Heart right ventricle (tissue), 16 donors: Measurements from ENCODE around the gene ALOX5AP. TPM values are rescaled to one million over a fixed set of nuclear protein-coding genes. Genes with fewer than 3 reads are reported as not detected.

Source experiments
- ATAC-seq, 8 donors: fragments of 200-7000 bp; cut with Tn5 transposase; one replicate each; pipeline ENCODE4 v1.9.1; 2020; ENCODE audit warnings: mild to moderate bottlenecking in 8 of 8, moderate library complexity in 8 of 8, moderate number of reproducible peaks in 1 of 8
- DNase-seq, 2 donors: peaks; one replicate each; pipeline ENCODE4 v3.0.0-alpha.2; 2020
- H3K27ac ChIP-seq, 10 donors: fragments of 200-600 bp; sonication (generic) in 2 of 10; one replicate each; pipeline versions ENCODE4 v1.5.0 to v1.8.0; 2020 to 2022; ENCODE audit warnings: mild to moderate bottlenecking in 3 of 10
- H3K27me3 ChIP-seq, 7 donors: fragments of 200-600 bp; one replicate each; pipeline ENCODE4 v1.8.0; 2021 to 2022; ENCODE audit warnings: mild to moderate bottlenecking in 2 of 7
- H3K36me3 ChIP-seq, 9 donors: fragments of 200-600 bp; sonication (generic) in 1 of 9; one replicate each; pipeline versions ENCODE4 v1.5.0 to v1.8.0; 2020 to 2022; ENCODE audit warnings: mild to moderate bottlenecking in 2 of 9
- H3K4me1 ChIP-seq, 9 donors: fragments of 200-600 bp; sonication (generic) in 1 of 9; one replicate each; pipeline versions ENCODE4 v1.5.0 to v1.8.0; 2020 to 2022; ENCODE audit warnings: mild to moderate bottlenecking in 4 of 9
- H3K4me3 ChIP-seq, 10 donors: fragments of 200-600 bp; sonication (generic) in 2 of 10; one replicate each; pipeline versions ENCODE4 v1.5.0 to v1.8.0; 2020 to 2022; ENCODE audit warnings: mild to moderate bottlenecking in 7 of 10, moderate library complexity in 2 of 10
- H3K9me3 ChIP-seq, 11 donors: fragments of 200-600 bp in 10 of 11; sonication (generic) in 2 of 11; one replicate each; pipeline versions ENCODE4 v1.5.0 to v1.8.0; 2013 to 2022; ENCODE audit warnings: mild to moderate bottlenecking in 2 of 11, control low read depth in 1 of 11, moderate library complexity in 1 of 11
- CTCF ChIP-seq, 9 donors: fragments of 200-600 bp; sonication (generic) in 2 of 9; IDR thresholded peaks; one replicate each; pipeline versions ENCODE4 v1.5.0 to v1.8.0; 2021 to 2022; ENCODE audit warnings: antibody characterized with exemption in 9 of 9, mild to moderate bottlenecking in 5 of 9, moderate library complexity in 1 of 9
- whole genome bisulfite sequencing, 2 donors: extraction: QIAGEN DNeasy Blood & Tissue Kit; methylation state at CpG; one replicate each; pipeline ENCODE4 v1.1.7; 2013; ENCODE audit warnings: inconsistent platforms in 1 of 2; 5-methylcytosine and 5-hydroxymethylcytosine counted together
- intact Hi-C, 10 donors: fragments of 100-400 bp; cut with DNase I; formaldehyde crosslinking; loops; one replicate each; pipeline versions ENCODE4 v1.11.1 to v1.14.2; 2022
- polyA plus RNA-seq, 2 donors: library from polyadenylated mRNA; stranded (reverse); fragments of 200-250 nt; gene quantifications; one replicate each; pipeline ENCODE4 v1.2.3, GENCODE V29; 2013
- total RNA-seq, 10 donors: library from RNA; stranded (reverse); fragmentation: NEBNext Ultra II Directional in 3 of 10; extraction: Animal tissue kit (Norgen Biotek cat#: 25700) in 3 of 10; gene quantifications; one replicate each; pipeline versions ENCODE4 v1.2.1 to v1.2.4, GENCODE V29; 2021 to 2023
- donor health status: Arrhythmogenic right ventricular cardiomyopathy.
- donor health status: ischemic (EF 13 %, LVEDD 7.1; RV severe dilation, severe dysfunction).
- donor health status: healthy with polysubstance abuse.
- donor health status: DM: no; HTN: yes; CAD: no.
- donor health status: DM: no; HTN: no; CAD: no.
- donor health status: ischemic (EF 25% LVEDD 6.9; RV normal size, moderate dysfunction).
- donor health status: ischemic (EF 25% LVEDD 5.7; RV mildly dilated, moderate dysfunction).
- donor health status: healthy.
- donor health status: DM: yes; HTN: yes; CAD: no.
- donor health status: Ischemic cardiomyopathy.
- donor health status: ischemic (EF 35%, LVEDD 5.7; RV mildly dilated, moderate dysfunction).
- donor health status: nonischemic (EF 11% LVEDD 7.7; RV severe dilation, severe dysfunction).
- donor health status: DM: yes; HTN: yes; CAD: no.
- donor health status: PGD.
- donor health status: ischemic (EF 29% LVEDD 5.4; RV normal size, mild dysfunction).
- donor health status: nonischemic (EF 23%, LVEDD 6.1; RV moderate dilation, normal function).

The ALOX5AP gene
- total and polyA plus RNA-seq, 12 donors = 0.95 to 19.5 (median 4.6) TPM

- H3K4me3 ChIP-seq = peak overlapping the region in 9 of 10 donors; percentile 15 to 55 (median 45)
- no peaks in the 10 kb centered on the region for H3K27me3 ChIP-seq
- DNase-seq (peak; percentile 42 to 59), ATAC-seq (peak; percentile 82 to 95 (median 88))
- peak overlapping the region; percentile 38 to 84 (median 58) for H3K27ac ChIP-seq
- no peaks in the 10 kb centered on the region for H3K36me3 ChIP-seq
- intact Hi-C loops = no loop called here
- no peak for TF ChIP-seq CTCF (IDR thresholded peaks at IDR 0.05)
- H3K9me3 ChIP-seq = peaks cover 0 to 11% (median 0%) of the 10 kb centered on the region in 11 donors
- H3K4me1 ChIP-seq = peaks cover 0 to 24% (median 4%) of the 10 kb centered on the region in 9 donors
- 43 to 47% methylated on average over 21 of the region's 21 CpGs for WGBS, 2 donors
Measured at GRCh38 chr13:30690282-30691188, 44.8 kb upstream of the ALOX5AP start.

GRCh38 chr13:30692113-30692512 lies 43.2 kb upstream of the ALOX5AP start:
- intact Hi-C loops = no loop called here
- DNase-seq (no peak), ATAC-seq (no peak)
- no peak for TF ChIP-seq CTCF (IDR thresholded peaks at IDR 0.05)
- Histone ChIP-seq H3K4me1 (peaks cover 0 to 40% (median 15%) of the 10 kb centered on the region in 9 donors), H3K36me3 (no peaks in the 10 kb centered on the region), H3K27ac (no peak overlapping the region), H3K9me3 (peaks cover 0 to 11% (median 0%) of the 10 kb centered on the region in 11 donors), H3K27me3 (no peaks in the 10 kb centered on the region), H3K4me3 (no peak overlapping the region)
- 91 to 92% methylated on average over 1 of the region's 1 CpG for WGBS, 2 donors

GRCh38 chr13:30696278-30697176 lies 38.8 kb upstream of the ALOX5AP start:
- Histone ChIP-seq H3K27ac (peak overlapping the region in 3 of 10 donors; percentile 16 to 43 (median 20)), H3K27me3 (peaks cover 0 to 6% (median 0%) of the 10 kb centered on the region in 7 donors), H3K9me3 (no peaks in the 10 kb centered on the region), H3K36me3 (no peaks in the 10 kb centered on the region), H3K4me3 (no peak overlapping the region), H3K4me1 (peaks cover 0 to 38% (median 16%) of the 10 kb centered on the region in 9 donors)
- 44 to 46% methylated on average over 11 of the region's 11 CpGs for whole genome bisulfite sequencing, 2 donors
- intact Hi-C loops = no loop called here
- ATAC-seq (peak; percentile 62 to 87 (median 80)), DNase-seq (peak in 1 of 2 donors; percentile 45)
- TF ChIP-seq CTCF (IDR thresholded peaks at IDR 0.05) = no peak
